GM08714 (cell line): ENCODE results near the gene PCDHA1.
"Not testable (repeated sequence)": the region's sequence is repeated elsewhere in the genome, so short reads cannot be mapped to it uniquely, and the experiment has no call there.

Source experiments
- H3K4me3 ChIP-seq: fragments of 200-500 bp; sonication (Bioruptor generic); 2 replicates; pipeline ENCODE4 v1.5.1; 2014; ENCODE audit warnings: mild to moderate bottlenecking, low read length, inconsistent platforms
- ZNF274 ChIP-seq: IDR thresholded peaks from 2 replicates; pipeline ENCODE4 v1.6.1; 2012; ENCODE audit warnings: mild to moderate bottlenecking, low read depth, low read length

Gene PCDHA1

GRCh38 chr5:140833993-140834392 is 48.1 kb downstream of the PCDHA1 start, which contains the start of gene PCDHA7:
Gene PCDHA7, plus strand, starts transcription at chr5:140834269. Its CDS starts 115 bp downstream, at chr5:140834384.
- H3K4me3 ChIP-seq: no peak within 1 kb of the TSS
- no peak for TF ChIP-seq ZNF274

DNA sequence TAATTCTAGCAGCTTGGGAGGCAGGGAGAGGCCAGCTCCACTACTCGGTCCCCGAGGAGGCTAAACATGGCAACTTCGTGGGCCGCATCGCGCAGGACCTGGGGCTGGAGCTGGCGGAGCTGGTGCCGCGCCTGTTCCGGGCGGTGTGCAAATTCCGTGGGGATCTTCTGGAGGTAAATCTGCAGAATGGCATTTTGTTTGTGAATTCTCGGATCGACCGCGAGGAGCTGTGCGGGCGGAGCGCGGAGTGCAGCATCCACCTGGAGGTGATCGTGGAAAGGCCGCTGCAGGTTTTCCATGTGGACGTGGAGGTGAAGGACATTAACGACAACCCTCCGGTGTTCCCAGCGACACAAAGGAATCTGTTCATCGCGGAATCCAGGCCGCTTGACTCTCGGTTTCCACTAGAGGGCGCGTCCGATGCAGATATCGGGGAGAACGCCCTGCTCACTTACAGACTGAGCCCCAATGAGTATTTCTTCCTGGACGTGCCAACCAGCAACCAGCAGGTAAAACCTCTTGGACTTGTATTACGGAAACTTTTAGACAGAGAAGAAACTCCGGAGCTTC is 48.6 kb downstream of the PCDHA1 start:
- not testable (repeated sequence) for H3K4me3 ChIP-seq

- no peak for TF ChIP-seq ZNF274
- H3K4me3 ChIP-seq: no peak overlapping the region
Measured at GRCh38 chr5:140835622-140836510, 49.9 kb downstream of the PCDHA1 start.

DNA sequence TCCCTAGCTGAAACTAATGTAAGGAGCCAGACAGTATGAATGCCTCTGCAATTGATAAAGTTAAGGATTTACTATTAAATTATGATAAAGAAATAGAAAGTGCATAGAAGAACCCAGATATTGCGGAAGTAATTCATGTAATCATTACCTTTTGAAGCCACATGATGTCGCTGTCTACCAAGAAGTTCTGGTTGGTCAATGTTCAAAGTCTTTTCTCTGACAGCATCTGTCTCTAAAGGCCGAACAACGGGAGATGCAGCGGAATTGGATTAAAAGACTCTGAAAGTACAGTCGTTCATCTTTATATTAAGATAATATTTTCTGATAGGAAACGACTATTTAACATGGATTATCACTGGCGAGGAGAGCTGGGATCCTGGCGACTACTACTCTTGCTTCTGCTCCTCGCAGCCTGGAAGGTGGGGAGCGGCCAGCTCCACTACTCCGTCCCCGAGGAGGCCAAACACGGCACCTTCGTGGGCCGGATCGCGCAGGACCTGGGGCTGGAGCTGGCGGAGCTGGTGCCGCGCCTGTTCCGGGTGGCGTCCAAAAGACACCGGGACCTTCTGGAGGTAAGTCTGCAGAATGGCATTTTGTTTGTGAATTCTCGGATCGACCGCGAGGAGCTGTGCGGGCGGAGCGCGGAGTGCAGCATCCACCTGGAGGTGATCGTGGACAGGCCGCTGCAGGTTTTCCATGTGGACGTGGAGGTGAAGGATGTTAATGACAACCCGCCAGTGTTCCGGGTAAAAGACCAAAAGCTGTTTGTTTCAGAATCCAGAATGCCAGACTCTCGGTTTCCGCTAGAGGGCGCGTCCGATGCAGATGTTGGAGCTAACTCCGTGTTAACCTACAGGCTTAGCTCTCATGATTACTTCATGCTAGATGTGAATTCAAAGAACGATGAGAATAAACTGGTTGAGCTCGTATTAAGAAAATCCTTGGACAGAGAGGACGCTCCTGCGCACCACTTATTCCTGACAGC is 55.3 kb downstream of the PCDHA1 start, which contains the start of gene PCDHA8:
PCDHA8 (plus strand) TSS at position 210 of the 985 bp plus-strand sequence; CDS start at position 345, 135 bp downstream.
- H3K4me3 ChIP-seq: no peak within 1 kb of the TSS
- no peak for TF ChIP-seq ZNF274

DNA sequence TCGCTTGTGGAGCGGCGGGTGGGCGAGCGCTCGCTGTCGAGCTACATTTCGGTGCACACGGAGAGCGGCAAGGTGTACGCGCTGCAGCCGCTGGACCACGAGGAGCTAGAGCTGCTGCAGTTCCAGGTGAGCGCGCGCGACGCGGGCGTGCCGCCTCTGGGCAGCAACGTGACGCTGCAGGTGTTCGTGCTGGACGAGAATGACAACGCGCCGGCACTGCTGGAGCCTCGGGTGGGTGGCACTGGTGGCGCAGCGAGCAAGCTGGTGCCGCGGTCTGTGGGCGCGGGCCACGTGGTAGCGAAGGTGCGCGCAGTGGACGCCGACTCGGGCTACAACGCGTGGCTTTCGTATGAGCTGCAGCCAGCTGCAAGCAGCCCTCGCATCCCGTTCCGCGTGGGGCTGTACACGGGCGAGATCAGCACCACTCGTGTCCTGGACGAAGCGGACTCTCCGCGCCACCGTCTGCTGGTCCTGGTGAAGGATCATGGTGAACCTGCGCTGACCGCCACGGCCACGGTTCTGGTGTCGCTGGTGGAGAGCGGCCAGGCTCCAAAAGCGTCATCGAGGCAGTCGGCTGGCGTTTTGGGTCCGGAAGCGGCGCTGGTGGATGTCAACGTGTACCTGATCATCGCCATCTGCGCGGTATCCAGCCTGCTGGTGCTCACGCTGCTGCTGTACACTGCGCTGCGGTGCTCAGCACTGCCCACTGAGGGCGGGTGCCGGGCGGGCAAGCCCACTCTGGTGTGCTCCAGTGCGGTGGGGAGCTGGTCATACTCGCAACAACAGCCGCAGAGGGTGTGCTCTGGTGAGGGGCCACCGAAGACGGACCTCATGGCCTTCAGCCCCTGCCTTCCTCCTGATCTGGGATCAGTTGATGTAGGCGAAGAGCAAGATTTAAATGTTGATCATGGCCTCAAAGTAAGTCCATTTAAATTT is 57.1 kb downstream of the PCDHA1 start:
- H3K4me3 ChIP-seq: no peak overlapping the region
- no peak for TF ChIP-seq ZNF274

DNA sequence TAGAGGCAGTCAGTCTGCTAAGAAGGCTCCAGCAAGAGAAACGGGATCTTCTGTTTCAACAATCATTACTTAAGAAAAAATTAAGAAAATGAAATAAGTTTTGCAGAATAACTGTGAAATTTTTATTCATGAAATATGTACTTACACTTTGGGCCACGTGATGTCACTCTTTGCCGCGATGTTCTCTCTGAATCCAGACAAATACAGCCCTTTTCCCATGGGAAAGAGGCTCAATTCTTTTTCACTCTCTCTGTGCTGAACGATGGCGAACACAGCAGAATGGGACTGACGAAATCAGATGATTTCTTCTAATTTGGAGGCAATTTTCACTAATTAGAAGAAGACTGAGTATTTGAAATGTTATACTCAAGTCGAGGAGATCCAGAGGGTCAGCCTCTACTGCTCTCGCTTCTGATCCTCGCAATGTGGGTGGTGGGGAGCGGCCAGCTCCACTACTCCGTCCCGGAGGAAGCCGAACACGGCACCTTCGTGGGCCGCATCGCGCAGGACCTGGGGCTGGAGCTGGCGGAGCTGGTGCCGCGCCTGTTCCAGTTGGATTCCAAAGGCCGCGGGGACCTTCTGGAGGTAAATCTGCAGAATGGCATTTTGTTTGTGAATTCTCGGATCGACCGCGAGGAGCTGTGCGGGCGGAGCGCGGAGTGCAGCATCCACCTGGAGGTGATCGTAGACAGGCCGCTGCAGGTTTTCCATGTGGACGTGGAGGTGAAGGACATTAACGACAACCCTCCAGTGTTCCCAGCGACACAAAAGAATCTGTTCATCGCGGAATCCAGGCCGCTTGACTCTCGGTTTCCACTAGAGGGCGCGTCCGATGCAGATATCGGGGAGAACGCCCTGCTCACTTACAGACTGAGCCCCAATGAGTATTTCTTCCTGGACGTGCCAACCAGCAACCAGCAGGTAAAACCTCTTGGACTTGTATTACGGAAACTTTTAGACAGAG is 62.5 kb downstream of the PCDHA1 start, which contains the start of gene PCDHA9:
PCDHA9 (plus strand) TSS at position 244 of the 964 bp plus-strand sequence; CDS start at position 358, 114 bp downstream.
- H3K4me3 ChIP-seq: not testable (repeated sequence)

- not testable (repeated sequence) for H3K4me3 ChIP-seq
Measured at GRCh38 chr5:140849831-140850634, 64.1 kb downstream of the PCDHA1 start.

GRCh38 chr5:140855772-140856674 is 70.1 kb downstream of the PCDHA1 start, which contains the start of gene PCDHA10:
Gene PCDHA10, plus strand, starts transcription at chr5:140855897. Its CDS starts 152 bp downstream, at chr5:140856049.
- TF ChIP-seq ZNF274: no peak
- no peak within 1 kb of the TSS for H3K4me3 ChIP-seq

DNA sequence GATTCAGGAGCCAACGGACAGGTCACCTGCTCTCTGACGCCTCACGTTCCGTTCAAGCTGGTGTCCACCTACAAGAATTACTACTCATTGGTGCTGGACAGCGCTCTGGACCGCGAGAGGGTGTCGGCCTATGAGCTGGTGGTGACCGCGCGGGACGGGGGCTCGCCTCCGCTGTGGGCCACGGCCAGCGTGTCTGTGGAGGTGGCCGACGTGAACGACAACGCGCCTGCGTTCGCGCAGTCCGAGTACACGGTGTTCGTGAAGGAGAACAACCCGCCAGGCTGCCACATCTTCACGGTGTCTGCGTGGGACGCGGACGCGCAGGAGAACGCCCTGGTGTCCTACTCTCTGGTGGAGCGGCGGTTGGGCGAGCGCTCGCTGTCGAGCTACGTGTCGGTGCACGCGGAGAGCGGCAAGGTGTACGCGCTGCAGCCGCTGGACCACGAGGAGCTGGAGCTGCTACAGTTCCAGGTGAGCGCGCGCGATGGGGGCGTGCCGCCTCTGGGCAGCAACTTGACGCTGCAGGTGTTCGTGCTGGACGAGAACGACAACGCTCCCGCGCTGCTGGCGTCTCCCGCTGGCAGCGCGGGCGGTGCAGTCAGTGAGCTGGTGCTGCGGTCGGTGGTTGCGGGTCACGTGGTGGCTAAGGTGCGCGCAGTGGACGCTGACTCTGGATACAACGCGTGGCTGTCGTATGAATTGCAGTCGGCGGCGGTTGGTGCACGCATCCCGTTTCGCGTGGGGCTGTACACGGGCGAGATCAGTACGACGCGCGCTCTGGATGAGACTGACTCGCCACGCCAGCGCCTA is 71.4 kb downstream of the PCDHA1 start:
- H3K4me3 ChIP-seq: no peak overlapping the region
- TF ChIP-seq ZNF274: no peak

- no peak for TF ChIP-seq ZNF274
- no peak overlapping the region for H3K4me3 ChIP-seq
Measured at GRCh38 chr5:140857987-140858240, 72.0 kb downstream of the PCDHA1 start.
